GM18507 (cell line): Measurements from ENCODE around the gene FAT2.

Experiments used
- DNase-seq: peaks from one replicate; pipeline ENCODE4 v3.0.0; 2011; ENCODE audit warnings: low read depth; ENCODE audit not compliant: insufficient read length; ENCODE audit errors: extremely low spot score
- FAIRE-seq: peaks from 2 replicates; lab custom pipeline; 2011; peaks lifted over from hg19 to GRCh38; lab: Jason Lieb, UNC

FAT2 gene

GRCh38 chr5:151617383-151617840, 26.3 kb upstream of the FAT2 start:
- DNase-seq (no peak), FAIRE-seq (peak; percentile 5)

- FAIRE-seq (peak; percentile 21), DNase-seq (no peak)
These were observed 24.3 kb upstream of the FAT2 start for GRCh38 chr5:151615431-151615830.

GRCh38 chr5:151614565-151614964, 23.4 kb upstream of the FAT2 start:
- FAIRE-seq (peak; percentile 18), DNase-seq (no peak)

- FAIRE-seq (peak; percentile 98), DNase-seq (peak; percentile 63)
These were observed 21.7 kb upstream of the FAT2 start for GRCh38 chr5:151612689-151613427.

GRCh38 chr5:151611127-151611775, 20.1 kb upstream of the FAT2 start:
- FAIRE-seq (no peak), DNase-seq (no peak)

- FAIRE-seq, result no peak
These were observed 17.4 kb upstream of the FAT2 start for GRCh38 chr5:151608522-151608921.

GRCh38 chr5:151607304-151607703, 16.2 kb upstream of the FAT2 start:
- no peak for FAIRE-seq
- no peak for DNase-seq

More at GRCh38 chr5:151608522-151608921, 17.4 kb upstream of the FAT2 start:
- DNase-seq, result no peak

GRCh38 chr5:151605559-151605958, 14.4 kb upstream of the FAT2 start:
- FAIRE-seq, result no peak
- DNase-seq, result no peak

- no peak for DNase-seq
- FAIRE-seq, result no peak
These were observed 11.7 kb upstream of the FAT2 start for GRCh38 chr5:151602806-151603205.

GRCh38 chr5:151601391-151601790, 10.3 kb upstream of the FAT2 start:
- no peak for FAIRE-seq

GRCh38 chr5:151600069-151600665, 9.0 kb upstream of the FAT2 start:
- DNase-seq, result no peak
- FAIRE-seq, result no peak

More at GRCh38 chr5:151601391-151601790, 10.3 kb upstream of the FAT2 start:
- DNase-seq, result no peak

GRCh38 chr5:151598984-151599383, 7.9 kb upstream of the FAT2 start:
- FAIRE-seq, result no peak
- no peak for DNase-seq

- FAIRE-seq (no peak), DNase-seq (no peak)
These were observed 7.4 kb upstream of the FAT2 start for GRCh38 chr5:151598549-151598948.

GRCh38 chr5:151597749-151598148, 6.6 kb upstream of the FAT2 start:
- no peak for FAIRE-seq
- no peak for DNase-seq

- FAIRE-seq, result no peak
- no peak for DNase-seq
These were observed 5.9 kb upstream of the FAT2 start for GRCh38 chr5:151596828-151597539.

GRCh38 chr5:151595411-151595826, 4.3 kb upstream of the FAT2 start:
- no peak for DNase-seq
- no peak for FAIRE-seq

- peak; percentile 76 for FAIRE-seq
These were observed 1.8 kb upstream of the FAT2 start for GRCh38 chr5:151592855-151593408.

GRCh38 chr5:151589878-151590570, 1.1 kb downstream of the FAT2 start:
- FAIRE-seq, result no peak
- no peak for DNase-seq

More at GRCh38 chr5:151592855-151593408, 1.8 kb upstream of the FAT2 start:
- no peak for DNase-seq
